HCT116 (cell line): Measurements from ENCODE around the gene PIH1D1. TPM values are rescaled to one million over a fixed set of nuclear protein-coding genes. Genes with fewer than 3 reads are reported as not detected.

ENCODE experiments used
- ATAC-seq: fragments of 200-7000 bp; cut with Tn5 transposase; 2 replicates; pipeline ENCODE4 v1.9.1; 2020; ENCODE audit warnings: mild to moderate bottlenecking, moderate library complexity
- BruUV-seq: library from RNA; stranded (reverse); fragments of 400-500 nt; replicated peaks from 2 replicates; lab custom pipeline; 2021; lab: Mats Ljungman, UMichigan
- CTCF ChIA-PET: fragments of 300-600 bp; sonication (Branson Sonifier 250); formaldehyde crosslinking; loops from one replicate; lab custom pipeline; 2021; ENCODE audit warnings: antibody characterized with exemption; lab: Charles Lee
- POLR2A ChIA-PET: fragments of 300-600, 350-600 bp; sonication (Branson Sonifier 250); formaldehyde crosslinking; loops from one replicate; lab custom pipeline; 2021; ENCODE audit warnings: antibody characterized with exemption; lab: Charles Lee
- RAD21 ChIA-PET, 2 experiments: fragments of 300-600 bp; sonication (Branson Sonifier 250); formaldehyde crosslinking; loops; one replicate each; lab custom pipeline; 2023; ENCODE audit warnings: low total read pairs in 2 of 2; ENCODE audit not compliant: uncharacterized antibody in 2 of 2, unreplicated experiment in 2 of 2, low non-redundant PET in 1 of 2; lab: Charles Lee
- DNase-seq: peaks from one replicate; pipeline ENCODE4 v3.0.0-alpha.2; 2010; ENCODE audit warnings: low read depth, low spot score
- H2AFZ ChIP-seq: fragments of 200-600 bp; shearing (Covaris generic), sonication (generic); 2 replicates; pipeline ENCODE4 v1.6.1; 2017; ENCODE audit warnings: low read depth, mixed run types, mixed read lengths, antibody characterized with exemption, low read length; ENCODE audit not compliant: poor library complexity, severe bottlenecking
- H3K27ac ChIP-seq: 2 replicates; pipeline ENCODE4 v1.5.1; 2012; ENCODE audit warnings: low read depth, low read length
- H3K27me3 ChIP-seq: fragments of 200-600 bp; sonication (generic); 2 replicates; pipeline ENCODE4 v1.6.1; 2016; ENCODE audit warnings: mixed run types, low read length, mixed read lengths; ENCODE audit not compliant: insufficient read depth
- H3K36me3 ChIP-seq, 2 experiments: fragments of 200-500 bp in 1 of 2; fragments of 200-600 bp in 1 of 2; sonication (Bioruptor generic) in 1 of 2; sonication (generic) in 1 of 2; 2 replicates each; pipeline versions ENCODE4 v1.5.1 to v1.6.1; 2014 to 2016; ENCODE audit warnings: low read length in 2 of 2, inconsistent platforms in 1 of 2, mixed read lengths in 1 of 2, mixed run types in 1 of 2; ENCODE audit not compliant: insufficient read depth in 2 of 2, control insufficient read depth in 1 of 2
- H3K4me1 ChIP-seq, 2 experiments: fragments of 200-600 bp in 1 of 2; sonication (generic) in 1 of 2; 2 replicates each; pipeline versions ENCODE4 v1.5.1 to v1.6.1; 2012 to 2017; ENCODE audit warnings: low read length in 2 of 2, inconsistent platforms in 1 of 2, mild to moderate bottlenecking in 1 of 2, mixed read lengths in 1 of 2, mixed run types in 1 of 2, moderate library complexity in 1 of 2; ENCODE audit not compliant: insufficient read depth in 2 of 2, control insufficient read depth in 1 of 2
- H3K4me2 ChIP-seq: fragments of 200-600 bp; sonication (generic); 2 replicates; pipeline ENCODE4 v1.6.1; 2017; ENCODE audit warnings: mixed run types, low read length, mixed read lengths
- H3K4me3 ChIP-seq, 2 experiments: fragments of 200-600 bp in 1 of 2; sonication (generic) in 1 of 2; replicated peaks in 1 of 2; 2 replicates each; pipeline ENCODE4 v1.5.1; 2011 to 2016; ENCODE audit warnings: low read length in 2 of 2, control low read depth in 1 of 2, low read depth in 1 of 2, mild to moderate bottlenecking in 1 of 2, mixed read lengths in 1 of 2, mixed run types in 1 of 2
- H3K79me2 ChIP-seq: fragments of 200-600 bp; sonication (generic); 2 replicates; pipeline ENCODE4 v1.6.1; 2017; ENCODE audit warnings: mild to moderate bottlenecking, mixed run types, low read length, moderate library complexity, mixed read lengths; ENCODE audit not compliant: insufficient read depth
- H3K9ac ChIP-seq: fragments of 200-600 bp; sonication (generic); 2 replicates; pipeline ENCODE4 v1.6.1; 2016; ENCODE audit warnings: low read length, mixed read lengths
- H3K9me2 ChIP-seq: fragments of 200-600 bp; sonication (generic), shearing (Covaris generic); 2 replicates; pipeline ENCODE4 v1.6.1; 2017; ENCODE audit warnings: mixed run types, mild to moderate bottlenecking, moderate library complexity; ENCODE audit not compliant: insufficient read depth
- H3K9me3 ChIP-seq, 2 experiments: fragments of 200-500 bp in 1 of 2; fragments of 200-600 bp in 1 of 2; sonication (Bioruptor generic) in 1 of 2; sonication (generic) in 1 of 2; 2 replicates each; pipeline ENCODE4 v1.6.1; 2014 to 2017; ENCODE audit warnings: low read length in 2 of 2, mixed read lengths in 2 of 2, inconsistent platforms in 1 of 2, low read depth in 1 of 2, mild to moderate bottlenecking in 1 of 2, mixed run types in 1 of 2, moderate library complexity in 1 of 2; ENCODE audit not compliant: control insufficient read depth in 1 of 2, insufficient read depth in 1 of 2
- H4K20me1 ChIP-seq: fragments of 200-600 bp; sonication (generic), shearing (Covaris generic); 2 replicates; pipeline ENCODE4 v1.6.1; 2017; ENCODE audit warnings: mixed run types, mild to moderate bottlenecking, moderate library complexity; ENCODE audit not compliant: insufficient read depth
- CBX3 ChIP-seq: IDR thresholded peaks from 2 replicates; pipeline ENCODE4 v1.6.1; 2012; ENCODE audit warnings: low read depth
- CTCF ChIP-seq, 3 experiments: fragments of 200-600 bp in 1 of 3; sonication (generic) in 1 of 3; IDR thresholded peaks in 2 of 3; conservative IDR thresholded peaks in 1 of 3; 2 replicates each; pipeline ENCODE4 v1.5.1; 2012 to 2017; ENCODE audit warnings: low read depth in 2 of 3, low read length in 2 of 3, antibody characterized with exemption in 1 of 3, borderline replicate concordance in 1 of 3, control low read depth in 1 of 3, mild to moderate bottlenecking in 1 of 3, mixed read lengths in 1 of 3, mixed run types in 1 of 3, moderate library complexity in 1 of 3; ENCODE audit not compliant: insufficient read depth in 1 of 3
- EZH2 ChIP-seq: fragments of 200-600 bp; sonication (generic); IDR thresholded peaks from 2 replicates; pipeline ENCODE4 v1.6.1; 2017; ENCODE audit warnings: antibody characterized with exemption, mixed run types
- EZH2phosphoT487 ChIP-seq: fragments of 200-600 bp; IDR thresholded peaks from 2 replicates; pipeline ENCODE4 v1.6.1; 2018; ENCODE audit warnings: antibody characterized with exemption, borderline replicate concordance
- POLR2AphosphoS5 ChIP-seq: IDR thresholded peaks from 2 replicates; pipeline ENCODE4 v1.6.1; 2011; ENCODE audit warnings: mild to moderate bottlenecking, low read depth, low read length, moderate library complexity
- SP1 ChIP-seq: IDR thresholded peaks from 2 replicates; pipeline ENCODE4 v1.6.1; 2012; ENCODE audit warnings: low read depth
- SRF ChIP-seq: IDR thresholded peaks from 2 replicates; pipeline ENCODE4 v1.6.1; 2012; ENCODE audit warnings: low read depth
- YY1 ChIP-seq: IDR thresholded peaks from 2 replicates; pipeline ENCODE4 v1.6.1; 2011; ENCODE audit warnings: low read length, low read depth, moderate library complexity, mild to moderate bottlenecking; ENCODE audit not compliant: insufficient replicate concordance; ENCODE audit errors: extremely low read depth
- ZBTB33 ChIP-seq: IDR thresholded peaks from 2 replicates; pipeline ENCODE4 v1.6.1; 2011; ENCODE audit warnings: mild to moderate bottlenecking, low read length, moderate library complexity; ENCODE audit not compliant: insufficient replicate concordance; ENCODE audit errors: extremely low read depth
- ZNF274 ChIP-seq: fragments of 200-500 bp; sonication (Bioruptor generic); IDR thresholded peaks from 2 replicates; pipeline ENCODE4 v1.6.1; 2014; ENCODE audit warnings: mild to moderate bottlenecking, low read depth, low read length, inconsistent platforms
- intact Hi-C: fragments of 100-400 bp; cut with micrococcal nuclease; formaldehyde crosslinking; loops from 2 replicates; pipeline ENCODE4 v1.10.0; 2022
- total RNA-seq: library from RNA; stranded (reverse); gene quantifications from one replicate; pipeline ENCODE4 v1.2.1, GENCODE V29; 2021; ENCODE audit not compliant: unreplicated experiment
- TF ChIP-seq, protein P1 (sequence below): IDR thresholded peaks from 2 replicates; pipeline ENCODE4 v1.6.1; 2012

Gene PIH1D1
- total RNA-seq, 1 experiment from 2014 or later: 152 TPM

- TF ChIP-seq ZNF274: no peak
- TF ChIP-seq EZH2phosphoT487: no peak
- no peak for TF ChIP-seq ZBTB33
- TF ChIP-seq SRF: no peak; the same call in 1 of the 2 replicates
- no peak for TF ChIP-seq EZH2
- TF ChIP-seq, protein P1, sequence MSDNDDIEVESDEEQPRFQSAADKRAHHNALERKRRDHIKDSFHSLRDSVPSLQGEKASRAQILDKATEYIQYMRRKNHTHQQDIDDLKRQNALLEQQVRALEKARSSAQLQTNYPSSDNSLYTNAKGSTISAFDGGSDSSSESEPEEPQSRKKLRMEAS: no peak
- no peak for TF ChIP-seq SP1
- TF ChIP-seq CBX3: no peak
- TF ChIP-seq CTCF (IDR thresholded peaks at IDR 0.05 in 2 of 3, conservative IDR thresholded peaks at IDR 0.05 in 1 of 3; ENCODE audit: borderline replicate concordance in 1 of 3, insufficient read depth in 1 of 3, low read depth in 2 of 3, low read length in 2 of 3): no peak
- no peak for TF ChIP-seq POLR2AphosphoS5
- no peak for TF ChIP-seq YY1
- Histone ChIP-seq H3K9ac (peak overlapping the region; percentile 99), H4K20me1 (peaks cover 14% of the 10 kb centered on the region; the same call in 1 of the 2 replicates), H3K27ac (peak overlapping the region; percentile 86), H3K9me2 (no peaks in the 10 kb centered on the region), H3K79me2 (peaks cover 34% of the 10 kb centered on the region), H3K4me3 (peak overlapping the region; percentile 90 to 96), H2AFZ (no peak overlapping the region), H3K27me3 (no peaks in the 10 kb centered on the region), H3K4me1 (peaks cover 15 to 67% of the 10 kb centered on the region in 2 experiments), H3K4me2 (peak overlapping the region; percentile 85), H3K36me3 (peaks cover 13 to 34% of the 10 kb centered on the region in 2 experiments), H3K9me3 (no peaks in the 10 kb centered on the region)
- ATAC-seq (no peak), DNase-seq (no peak)
- ChIA-PET RAD21 (no interaction called here), POLR2A (interaction anchor here (1.0 to 3.2 kb wide), 9 partner anchors 11 to 270 kb away, joined by 3 to 17 read pairs (median 7); partner anchors contain the start of genes ALDH16A1, AP2A1, NOSIP and PIH1D1), CTCF (interaction anchor here (1.7 kb wide), 1 partner anchor 50 kb away, joined by 9 read pairs; no protein-coding TSS in a partner anchor)
- TSS peak; percentile 66 for BruUV-seq
- intact Hi-C loops: no loop called here
Measured at GRCh38 chr19:49496574-49497008, 45.0 kb upstream of the PIH1D1 start.
